ENCODE data around the gene FMN2.

Gene FMN2

GRCh38 chr1:240462277-240462676 lies 370.6 kb downstream of the FMN2 start:
- no peak for DNase-seq

- no peak for DNase-seq
Observed at GRCh38 chr1:240462766-240463395, 371.2 kb downstream of the FMN2 start.

GRCh38 chr1:240464099-240464498 lies 372.4 kb downstream of the FMN2 start:
- no peak for DNase-seq

- DNase-seq, result no peak
Observed at GRCh38 chr1:240465531-240465940, 373.9 kb downstream of the FMN2 start.

- DNase-seq, result no peak
Observed at GRCh38 chr1:240466509-240466908, 374.8 kb downstream of the FMN2 start.

- no peak for DNase-seq
Observed at GRCh38 chr1:240467895-240468294, 376.2 kb downstream of the FMN2 start.

GRCh38 chr1:240468656-240469055 lies 377.0 kb downstream of the FMN2 start:
- no peak for DNase-seq

GRCh38 chr1:240474133-240474614 lies 382.5 kb downstream of the FMN2 start:
- no peak for DNase-seq

GRCh38 chr1:240475832-240476231 lies 384.1 kb downstream of the FMN2 start:
- no peak for DNase-seq

GRCh38 chr1:240478536-240478935 lies 386.9 kb downstream of the FMN2 start:
- DNase-seq, result no peak

- DNase-seq, result no peak
Observed at GRCh38 chr1:240484804-240485443, 393.2 kb downstream of the FMN2 start.

- no peak for DNase-seq
Observed at GRCh38 chr1:240486611-240487010, 394.9 kb downstream of the FMN2 start.

GRCh38 chr1:240487493-240487892 lies 395.8 kb downstream of the FMN2 start:
- DNase-seq, result no peak

- DNase-seq, result no peak
Observed at GRCh38 chr1:240491156-240491555, 399.5 kb downstream of the FMN2 start.

GRCh38 chr1:240491796-240492195 lies 400.1 kb downstream of the FMN2 start:
- DNase-seq, result no peak

GRCh38 chr1:240492832-240493440 lies 401.3 kb downstream of the FMN2 start:
- no peak for DNase-seq

GRCh38 chr1:240495601-240496000 lies 403.9 kb downstream of the FMN2 start:
- DNase-seq, result no peak

- no peak for DNase-seq
Observed at GRCh38 chr1:240496356-240496755, 404.7 kb downstream of the FMN2 start.

GRCh38 chr1:240496941-240497340 lies 405.3 kb downstream of the FMN2 start:
- DNase-seq, result no peak

GRCh38 chr1:240497908-240498307 lies 406.2 kb downstream of the FMN2 start:
- DNase-seq, result no peak

- no peak for DNase-seq
Observed at GRCh38 chr1:240498335-240498734, 406.7 kb downstream of the FMN2 start.

GRCh38 chr1:240499012-240499411 lies 407.3 kb downstream of the FMN2 start:
- DNase-seq, result no peak

- DNase-seq, result no peak
Observed at GRCh38 chr1:240500647-240501046, 409.0 kb downstream of the FMN2 start.

GRCh38 chr1:240501115-240501514 lies 409.4 kb downstream of the FMN2 start:
- DNase-seq, result no peak
